HG03460 (cell line): ENCODE measurements around the gene RAPH1.

Source experiments
- ATAC-seq: cut with Tn5 transposase; IDR thresholded peaks from one replicate; pipeline ENCODE4 v1.9.1; 2021; ENCODE audit not compliant: unreplicated experiment

The RAPH1 gene

DNA sequence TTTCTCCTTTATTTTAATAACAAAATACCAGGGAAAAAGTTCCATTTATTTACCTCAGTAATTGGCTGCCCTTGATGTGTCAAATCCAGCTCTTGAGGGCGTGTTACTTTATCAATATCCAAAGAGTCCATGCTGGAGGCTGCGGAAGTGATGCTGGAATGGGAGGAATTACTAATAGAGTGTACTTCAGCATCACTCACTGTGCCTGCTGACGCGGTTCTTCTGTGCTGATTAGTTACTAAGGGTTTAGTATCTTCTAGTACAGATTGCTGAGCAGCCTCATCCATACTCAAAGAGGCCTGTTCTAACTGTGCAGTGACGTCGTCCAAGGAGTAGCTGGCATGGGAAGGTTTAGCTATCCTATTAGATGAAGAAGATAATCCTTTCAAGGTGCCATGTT, 45.6 kb downstream of the RAPH1 start:
- ATAC-seq, result no peak

DNA sequence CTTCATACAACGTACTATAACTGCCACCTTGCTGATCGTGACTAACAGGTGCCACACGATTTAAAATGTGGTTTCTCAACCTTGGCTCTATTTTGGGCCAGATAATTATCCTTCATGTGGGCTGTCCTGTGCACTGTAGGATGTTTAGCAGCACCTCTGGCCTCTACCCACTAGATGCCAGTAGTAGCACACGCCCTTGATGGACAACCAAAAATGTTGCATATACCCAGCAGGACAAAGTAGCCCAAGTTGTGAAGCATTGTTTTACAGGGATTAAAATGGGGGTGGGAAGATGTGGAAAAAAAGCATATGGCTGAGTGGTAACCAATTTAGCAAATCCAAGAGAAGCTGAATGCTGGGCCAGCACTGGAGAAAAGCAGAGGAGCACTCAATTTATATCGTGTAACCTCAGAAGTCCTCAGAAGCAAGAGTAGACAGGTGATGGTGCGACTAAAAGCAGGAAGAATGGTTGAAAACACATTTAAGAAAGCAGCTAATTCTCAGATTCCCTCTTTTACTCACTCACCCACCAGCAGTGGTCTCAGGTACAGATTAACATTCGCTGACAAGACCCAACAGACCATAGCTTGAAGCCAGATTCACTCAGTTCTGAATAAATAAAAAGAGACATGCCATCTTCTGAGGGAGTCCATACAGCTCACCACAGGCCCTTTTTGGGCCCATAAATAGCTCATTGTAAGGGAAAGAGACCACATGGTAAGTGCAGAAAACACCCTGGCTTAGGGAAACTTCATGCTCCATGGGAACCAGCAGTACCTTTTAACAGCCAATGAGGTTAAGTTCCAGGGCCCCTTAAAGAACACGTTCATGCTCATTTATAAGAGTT, 50.6 kb downstream of the RAPH1 start:
- ATAC-seq, result peak; percentile 82

DNA sequence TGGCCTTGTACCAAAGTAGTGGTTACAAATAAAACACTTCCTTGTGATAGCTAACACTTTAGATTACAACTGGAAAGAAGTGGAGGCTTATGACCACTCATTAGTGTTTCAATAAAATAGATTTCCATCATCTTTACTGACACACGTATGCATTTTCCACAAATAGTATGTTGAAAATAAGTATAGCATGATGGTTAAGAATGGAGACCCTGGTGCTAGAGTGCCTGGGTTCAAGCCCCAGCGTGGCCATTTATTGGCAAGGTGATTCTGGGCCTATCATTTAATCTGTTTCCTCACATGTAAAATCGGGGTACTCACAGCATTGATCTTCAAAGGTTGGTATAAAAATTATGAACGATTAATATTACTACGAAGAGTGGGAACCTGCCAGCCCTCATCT, 54.5 kb downstream of the RAPH1 start:
- no peak for ATAC-seq

DNA sequence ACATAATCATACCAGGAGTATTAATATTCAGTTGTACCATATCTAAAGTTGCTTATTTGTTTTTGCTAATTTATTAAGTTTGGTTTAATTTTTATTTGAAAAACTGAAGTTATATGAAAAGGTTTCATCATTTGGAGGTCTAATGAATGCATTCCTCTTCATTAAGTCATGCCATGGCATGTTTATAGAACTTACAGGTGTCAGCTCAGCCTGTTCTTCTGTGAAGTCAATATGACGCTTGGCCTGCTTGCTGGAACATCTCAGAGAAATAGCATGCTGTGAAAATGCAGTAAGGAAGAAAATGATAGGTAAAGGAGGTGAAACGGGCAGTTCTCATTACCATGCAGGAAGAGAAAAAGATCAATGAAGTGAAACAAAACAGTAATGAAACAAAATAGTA, 58.2 kb downstream of the RAPH1 start:
- no peak for ATAC-seq

DNA sequence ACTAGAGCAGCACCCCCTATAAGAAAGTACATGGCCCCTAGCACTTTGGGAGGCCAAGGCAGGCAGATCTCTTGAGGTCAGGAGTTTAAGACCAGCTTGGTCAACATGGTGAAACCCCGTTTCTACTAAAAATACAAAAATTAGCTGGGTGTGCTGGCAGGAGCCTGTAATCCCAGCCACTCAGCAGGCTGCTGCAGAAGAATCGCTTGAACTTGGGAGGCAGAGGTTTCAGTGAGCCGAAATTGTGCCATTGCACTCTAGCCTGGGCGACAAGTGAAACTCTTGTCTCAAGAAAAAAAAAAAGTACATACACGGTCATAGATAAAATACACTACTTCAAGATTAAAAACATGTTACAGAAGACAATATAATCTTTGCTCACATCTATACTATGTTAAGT, 63.8 kb downstream of the RAPH1 start:
- ATAC-seq, result no peak

DNA sequence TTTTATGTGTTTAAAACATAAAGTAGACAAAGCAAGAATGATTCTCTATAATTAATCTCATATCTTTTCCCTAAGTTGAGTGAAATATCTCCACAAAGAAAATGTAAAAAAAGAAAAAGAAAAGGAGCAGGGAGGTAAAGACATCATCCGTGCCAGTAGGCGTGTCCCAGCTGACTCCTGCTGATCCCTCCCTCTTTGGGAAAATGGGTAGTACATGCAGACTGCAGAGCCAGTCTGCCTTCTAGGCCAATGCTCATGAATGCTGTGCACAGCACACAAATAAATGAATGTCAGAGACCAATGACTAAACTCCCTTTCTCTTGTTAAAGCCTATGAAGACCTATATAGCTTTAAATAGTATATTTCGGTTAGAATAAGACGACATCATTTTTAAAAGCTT, 64.7 kb downstream of the RAPH1 start:
- ATAC-seq, result no peak

DNA sequence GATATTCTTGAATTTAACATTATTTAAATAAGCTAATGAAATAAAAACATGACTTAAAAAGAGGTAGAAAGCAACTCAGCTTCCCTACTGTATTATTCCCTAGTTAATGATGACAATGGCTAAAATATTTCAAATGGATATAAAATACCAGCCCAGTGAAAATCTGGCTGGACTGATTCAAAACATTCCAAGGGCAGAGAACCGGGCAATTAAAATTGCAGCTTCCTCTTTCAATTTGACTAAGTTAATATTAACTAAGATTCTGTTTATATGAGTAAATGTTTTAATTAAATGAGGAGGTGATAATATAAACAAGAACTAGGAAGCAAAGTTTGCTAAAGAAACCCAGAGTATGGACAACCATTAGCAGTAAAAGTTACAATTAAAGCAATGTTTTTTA, 65.6 kb downstream of the RAPH1 start:
- ATAC-seq, result no peak

DNA sequence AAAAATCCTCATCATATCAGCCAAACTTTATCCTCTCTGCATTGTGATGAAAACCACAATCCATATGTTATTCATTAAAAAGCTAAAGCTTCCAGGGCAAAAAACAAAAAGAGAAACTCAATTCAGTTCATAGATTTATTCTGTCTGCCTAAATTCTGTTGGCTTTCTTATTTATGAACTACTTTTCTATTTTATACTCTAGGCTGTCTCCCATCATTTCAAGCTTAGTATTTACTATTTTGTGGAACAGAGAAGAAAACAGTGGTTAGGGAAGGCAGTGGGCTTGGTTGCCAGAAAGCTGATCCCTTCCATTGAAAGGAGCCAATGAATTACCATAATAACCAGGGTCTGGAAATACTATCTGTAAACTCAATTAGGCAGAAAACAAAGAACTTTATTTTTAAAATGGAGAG, 71.8 kb downstream of the RAPH1 start:
- ATAC-seq, result no peak

DNA sequence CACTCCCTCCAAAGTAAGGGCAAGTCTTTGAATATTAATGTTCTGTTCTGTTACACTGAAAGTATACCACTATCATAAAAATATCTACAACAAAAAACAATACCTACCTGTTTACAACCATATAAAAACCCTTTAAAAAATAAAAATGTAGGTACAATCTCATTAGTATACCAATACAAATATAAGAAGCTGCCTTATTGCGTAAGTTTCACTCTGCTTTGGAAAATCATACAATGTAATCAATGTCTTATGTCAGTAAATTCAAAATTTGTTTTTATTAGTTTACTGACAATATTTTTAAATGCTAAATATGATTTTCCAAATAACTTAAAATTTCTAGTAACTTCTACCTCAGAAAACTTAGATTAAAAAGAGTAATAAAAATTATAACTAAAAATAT, 72.8 kb downstream of the RAPH1 start:
- ATAC-seq, result no peak

DNA sequence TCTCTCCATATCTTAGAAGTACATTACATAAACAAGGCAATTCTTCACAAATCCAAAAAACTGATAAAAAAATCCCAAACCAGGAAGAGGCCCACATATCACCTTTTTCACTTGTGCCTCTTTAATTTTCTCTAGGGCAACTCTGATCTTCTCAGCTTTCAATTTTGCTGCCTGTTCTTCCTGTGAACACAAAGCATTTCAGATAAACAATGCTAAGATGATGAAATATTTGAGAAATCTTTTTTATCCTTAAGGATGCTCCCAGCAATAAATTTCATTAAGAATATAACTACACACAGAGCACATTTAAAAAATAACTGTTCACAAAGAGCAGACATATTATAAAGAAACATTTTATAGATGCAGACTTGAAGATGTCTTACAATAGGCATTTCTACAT, 73.4 kb downstream of the RAPH1 start:
- no peak for ATAC-seq

DNA sequence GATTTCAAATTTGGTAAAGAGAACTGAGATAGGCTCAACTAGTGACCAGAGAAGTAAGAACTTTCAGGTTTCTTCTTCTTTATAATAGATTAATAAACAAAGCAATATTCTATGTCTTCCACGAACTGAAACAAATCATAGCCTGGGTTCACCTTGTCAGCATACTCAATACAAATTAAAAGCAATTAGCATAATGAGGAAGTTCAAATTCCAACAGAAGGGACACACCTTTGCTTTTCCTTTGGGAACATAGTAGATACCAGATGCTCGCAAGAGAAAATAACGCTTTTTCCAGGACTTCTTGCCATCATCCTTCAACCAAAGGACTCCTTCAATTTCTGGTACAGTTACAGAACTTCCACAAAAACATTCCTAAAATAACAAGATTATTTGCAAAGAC, 79.9 kb downstream of the RAPH1 start:
- ATAC-seq, result no peak

DNA sequence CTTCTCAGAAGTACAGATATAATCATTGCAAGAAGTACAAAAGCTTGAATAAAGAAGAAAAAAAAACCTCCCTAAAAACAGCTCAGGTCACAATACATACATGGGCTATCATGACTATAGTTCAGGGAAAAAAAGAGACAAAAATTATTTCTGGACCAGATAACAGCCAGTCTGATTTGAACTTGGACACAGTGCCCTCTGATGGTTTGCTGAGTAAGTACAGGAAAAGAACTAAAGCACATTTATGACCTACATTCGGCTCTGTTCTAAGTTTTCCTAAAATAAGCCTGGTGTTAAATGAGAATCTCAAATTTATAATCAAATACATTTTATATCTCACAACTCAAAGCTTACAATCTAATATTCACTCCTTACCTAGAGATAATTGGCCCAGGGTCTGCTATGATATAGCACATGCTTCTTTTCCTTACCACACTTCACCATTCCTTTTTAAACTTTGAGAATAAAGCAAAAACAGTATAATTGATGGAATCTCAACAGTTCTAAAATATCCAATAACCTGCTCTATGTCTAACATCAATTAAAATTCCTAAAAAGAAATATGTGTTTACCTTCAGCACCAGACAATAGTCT, 81.1 kb downstream of the RAPH1 start:
- ATAC-seq, result no peak

DNA sequence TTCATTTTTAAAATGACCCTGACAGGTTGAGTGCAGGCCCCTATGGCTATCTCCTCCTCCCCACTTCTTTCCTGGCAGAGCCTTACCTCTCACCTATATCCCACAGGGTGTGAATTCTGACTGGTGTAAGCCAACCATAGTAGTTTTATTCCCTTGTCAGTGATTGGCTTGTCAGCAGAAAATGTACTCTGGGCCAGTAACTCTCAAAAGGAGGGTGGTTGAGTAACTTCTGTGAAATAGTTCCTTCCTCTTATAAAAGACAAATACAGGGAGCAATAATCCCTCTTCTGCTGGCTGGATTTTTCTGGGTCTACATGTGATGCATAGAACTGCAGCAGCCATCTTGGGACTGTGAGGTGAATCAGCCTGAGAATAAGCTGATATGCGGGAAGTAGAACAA, 83.4 kb downstream of the RAPH1 start:
- no peak for ATAC-seq

DNA sequence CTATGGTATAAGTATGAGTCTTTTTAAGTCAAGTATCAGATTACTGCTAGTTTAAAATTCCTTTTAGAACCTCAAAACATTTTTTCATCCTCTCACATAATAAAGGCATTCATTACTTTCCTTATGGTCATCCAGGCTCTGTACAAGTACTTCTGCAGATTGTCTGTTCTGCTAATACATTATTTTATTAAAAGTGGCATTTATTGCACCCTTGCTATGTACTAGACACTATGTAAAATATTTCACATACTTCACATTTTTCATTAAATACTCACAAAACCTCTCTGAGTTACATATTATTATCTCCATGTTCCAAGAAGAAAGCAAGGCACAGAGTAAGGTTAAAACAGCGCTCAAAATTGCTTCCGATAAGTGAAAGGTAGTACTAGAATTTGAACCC, 84.1 kb downstream of the RAPH1 start:
- ATAC-seq, result no peak

DNA sequence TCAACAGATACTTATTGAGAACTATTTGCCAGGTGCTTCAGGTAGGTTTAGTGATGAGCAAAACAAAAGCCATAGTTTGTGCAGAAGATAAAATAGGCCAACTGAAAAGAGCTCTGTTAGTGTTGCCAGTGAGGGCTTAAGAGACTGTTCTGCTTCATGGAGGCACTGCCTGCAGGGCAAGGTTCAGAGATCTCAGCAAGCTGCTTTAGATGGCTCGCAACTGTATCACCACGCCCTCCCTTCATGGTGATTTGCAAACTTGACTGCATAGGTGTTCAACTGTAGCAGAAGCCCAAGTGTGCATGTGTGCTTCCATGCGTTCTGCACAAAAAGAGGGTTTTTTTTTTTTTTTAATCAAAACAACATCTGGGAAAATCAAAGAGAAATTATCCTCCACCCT, 84.5 kb downstream of the RAPH1 start:
- ATAC-seq, result no peak

DNA sequence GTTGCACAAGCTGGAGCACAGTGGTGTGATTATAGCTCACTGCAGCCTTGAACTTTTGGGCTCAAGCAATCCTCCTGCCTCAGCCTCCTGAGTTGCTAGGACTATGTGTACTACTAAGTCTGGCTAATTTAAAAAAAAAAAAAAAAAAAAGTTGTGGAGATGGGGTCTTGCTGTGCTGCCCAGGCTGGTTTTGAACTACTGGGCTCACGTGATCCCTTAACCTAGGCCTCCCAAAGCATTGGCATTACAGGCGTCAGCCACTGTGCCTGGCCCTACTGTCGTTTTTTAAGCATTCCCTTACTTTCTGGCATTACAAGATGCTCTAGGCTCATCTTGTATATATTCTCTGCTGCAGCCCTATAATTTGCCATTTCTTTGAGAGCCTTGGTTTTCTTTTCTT, 88.3 kb downstream of the RAPH1 start:
- no peak for ATAC-seq

DNA sequence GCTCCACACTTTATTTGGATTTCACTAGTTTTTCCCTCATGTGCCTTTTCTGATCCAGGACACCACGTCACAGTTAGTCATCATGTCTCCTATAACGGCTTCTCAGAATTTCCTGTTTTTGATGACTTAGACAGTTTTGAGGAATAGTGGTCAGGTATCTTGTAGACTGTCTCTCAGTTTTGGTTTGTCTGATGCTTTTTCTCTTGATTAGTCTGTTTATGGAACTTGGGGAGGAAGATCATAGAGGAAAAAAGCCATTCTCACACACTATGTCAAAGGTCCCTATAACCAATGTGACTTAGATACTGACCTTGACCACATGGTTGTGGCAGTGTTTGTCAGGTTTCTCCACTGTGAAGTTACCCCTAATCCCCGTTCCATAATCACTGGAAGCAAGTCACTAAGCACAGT, 89.0 kb downstream of the RAPH1 start:
- ATAC-seq, result no peak

DNA sequence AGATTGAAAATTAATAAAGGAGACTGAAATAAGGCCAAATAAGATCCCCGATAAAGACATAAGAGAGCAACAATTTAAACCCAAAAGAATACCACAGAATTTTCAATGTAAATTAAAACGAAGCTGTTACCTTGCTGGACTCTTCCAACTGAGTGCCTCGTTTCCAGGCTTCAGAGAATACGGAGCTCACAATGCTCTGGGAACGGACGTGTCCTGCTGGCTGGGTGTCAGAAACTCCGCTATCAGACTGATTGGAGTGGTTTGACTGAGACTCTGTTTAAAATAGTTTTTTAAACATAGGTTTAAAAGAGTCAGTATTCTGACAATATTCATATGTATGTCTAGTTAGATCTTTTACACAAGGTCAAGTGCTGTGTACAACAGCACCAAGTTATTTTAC, 90.4 kb downstream of the RAPH1 start:
- ATAC-seq, result no peak

DNA sequence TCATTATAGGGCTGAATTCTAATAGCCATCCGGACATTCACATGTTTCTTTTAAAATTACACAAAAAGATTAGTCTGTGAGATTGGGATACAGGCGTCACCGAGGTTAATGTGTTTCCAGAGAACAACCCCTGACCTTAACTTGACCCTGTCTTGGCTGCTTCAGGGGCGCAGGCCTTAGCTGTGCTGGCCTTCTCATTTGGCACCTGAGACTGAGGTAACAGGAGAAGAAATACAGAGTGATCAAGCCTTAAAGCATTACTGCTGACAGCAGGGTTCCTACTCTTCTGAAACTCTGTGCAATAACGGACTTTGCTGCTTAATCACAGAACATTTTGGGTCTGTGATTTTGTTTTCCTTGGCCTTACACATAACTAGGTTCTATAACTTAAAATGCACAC, 92.6 kb downstream of the RAPH1 start:
- ATAC-seq, result no peak

DNA sequence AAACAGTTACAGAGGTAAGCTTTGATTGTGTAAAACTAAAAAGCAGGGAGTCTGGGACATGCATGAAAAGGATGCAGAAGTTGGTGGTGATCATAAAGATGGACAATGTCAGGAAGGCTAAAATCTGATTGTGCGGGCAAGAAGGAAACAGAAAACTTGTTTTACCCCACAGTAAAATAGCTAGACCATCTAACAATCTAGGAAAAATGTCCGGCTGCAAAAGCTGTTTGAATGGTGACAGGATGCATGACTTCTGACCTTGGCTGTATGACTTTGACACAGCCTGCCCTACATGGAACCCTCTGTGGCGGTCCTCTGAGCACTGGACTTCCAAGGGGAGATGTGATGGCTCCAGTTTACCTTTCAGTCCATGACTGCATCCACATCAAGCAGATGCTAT, 93.6 kb downstream of the RAPH1 start:
- ATAC-seq, result no peak

DNA sequence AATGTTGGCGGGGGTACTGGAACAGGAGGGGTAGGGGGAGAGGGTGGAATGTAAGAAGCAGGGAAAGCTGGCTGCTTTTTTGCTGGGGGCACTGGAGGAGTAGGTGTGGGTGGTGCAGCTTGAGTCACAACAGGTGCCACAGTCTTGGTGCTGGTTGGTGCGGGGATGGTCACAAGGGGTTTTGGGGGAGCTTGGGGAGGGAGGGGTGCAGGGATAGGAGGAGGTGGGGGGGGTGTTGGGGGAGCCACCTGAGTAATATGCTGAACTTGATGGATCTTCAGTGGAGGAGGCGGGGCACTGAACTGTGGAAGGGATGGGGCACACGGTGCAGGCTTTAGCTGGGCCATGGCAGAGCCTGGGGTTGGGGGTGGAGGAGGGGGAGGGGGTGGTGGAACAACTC, 94.4 kb downstream of the RAPH1 start:
- ATAC-seq, result no peak

DNA sequence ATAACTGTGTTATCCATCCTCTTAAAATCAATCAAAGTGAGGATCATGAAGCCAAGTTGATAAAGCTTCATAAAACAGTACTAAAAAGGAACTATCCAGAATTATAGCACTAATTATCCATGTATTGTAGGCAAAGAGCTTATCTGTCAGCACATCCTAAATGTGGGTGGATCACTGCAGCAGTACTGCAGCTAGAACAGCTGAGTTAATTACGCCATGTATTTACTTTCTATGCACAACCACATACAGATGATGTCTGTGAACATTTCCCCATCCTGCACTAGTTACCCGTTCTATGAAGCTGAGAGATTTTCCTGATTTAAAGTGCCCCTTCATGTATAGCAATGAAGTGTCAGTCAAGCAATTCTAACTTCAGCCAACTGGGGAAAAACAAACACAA, 96.6 kb downstream of the RAPH1 start:
- ATAC-seq, result no peak

DNA sequence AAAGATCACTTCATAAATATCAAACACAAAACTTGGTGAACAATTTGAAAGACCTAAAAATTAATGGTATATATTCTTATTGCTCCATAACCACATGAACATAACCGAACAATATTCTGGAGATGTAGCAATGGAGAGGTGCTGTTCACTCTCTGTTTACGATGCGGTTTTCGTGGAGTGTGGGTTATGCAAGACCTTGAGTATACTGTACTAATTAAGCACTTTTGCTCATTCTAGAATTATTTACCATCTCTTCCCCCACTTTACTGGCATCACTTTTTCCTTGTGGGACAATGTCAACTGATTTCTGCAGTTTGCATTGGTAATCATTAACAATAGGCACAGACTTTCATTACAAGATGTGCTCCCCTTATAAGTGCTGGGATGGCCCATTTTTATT, 97.6 kb downstream of the RAPH1 start:
- ATAC-seq, result no peak
